Choroid plexus epithelial cell (primary cell): ENCODE data around the gene AMACR.

Experiments used
- DNase-seq: peaks from one replicate; pipeline ENCODE4 v3.0.0-alpha.2; 2010; ENCODE audit warnings: low read depth
- H3K4me3 ChIP-seq: 2 replicates; pipeline ENCODE4 v1.5.1; 2011; ENCODE audit warnings: low read depth, mild to moderate bottlenecking, control low read depth, low read length, moderate library complexity
- TF ChIP-seq, protein P1 (sequence below): conservative IDR thresholded peaks from 2 replicates; pipeline ENCODE4 v1.5.1; 2011; ENCODE audit warnings: low read depth, mild to moderate bottlenecking, control low read depth, inconsistent platforms, low read length, moderate library complexity

The AMACR gene

DNA sequence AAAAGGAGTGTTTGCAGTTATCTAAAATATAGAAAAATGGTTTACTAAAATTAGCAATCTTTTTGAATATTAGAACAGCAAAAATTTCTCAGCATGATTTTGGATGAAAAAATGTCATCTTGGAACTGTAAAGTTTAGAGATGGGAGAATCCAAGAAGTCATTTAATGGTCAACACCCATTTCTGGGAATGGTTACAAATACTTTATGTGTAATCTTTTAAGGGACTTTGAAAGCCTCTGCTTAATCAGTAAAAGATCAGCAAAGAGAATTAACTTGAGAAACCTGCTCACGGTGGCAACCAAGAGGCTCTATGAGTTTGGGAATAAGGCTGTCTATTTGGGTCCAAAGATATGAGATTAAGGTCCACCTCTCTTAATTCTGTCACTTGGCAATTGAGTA lies 22.2 kb upstream of the AMACR start:
- TF ChIP-seq, protein P1, sequence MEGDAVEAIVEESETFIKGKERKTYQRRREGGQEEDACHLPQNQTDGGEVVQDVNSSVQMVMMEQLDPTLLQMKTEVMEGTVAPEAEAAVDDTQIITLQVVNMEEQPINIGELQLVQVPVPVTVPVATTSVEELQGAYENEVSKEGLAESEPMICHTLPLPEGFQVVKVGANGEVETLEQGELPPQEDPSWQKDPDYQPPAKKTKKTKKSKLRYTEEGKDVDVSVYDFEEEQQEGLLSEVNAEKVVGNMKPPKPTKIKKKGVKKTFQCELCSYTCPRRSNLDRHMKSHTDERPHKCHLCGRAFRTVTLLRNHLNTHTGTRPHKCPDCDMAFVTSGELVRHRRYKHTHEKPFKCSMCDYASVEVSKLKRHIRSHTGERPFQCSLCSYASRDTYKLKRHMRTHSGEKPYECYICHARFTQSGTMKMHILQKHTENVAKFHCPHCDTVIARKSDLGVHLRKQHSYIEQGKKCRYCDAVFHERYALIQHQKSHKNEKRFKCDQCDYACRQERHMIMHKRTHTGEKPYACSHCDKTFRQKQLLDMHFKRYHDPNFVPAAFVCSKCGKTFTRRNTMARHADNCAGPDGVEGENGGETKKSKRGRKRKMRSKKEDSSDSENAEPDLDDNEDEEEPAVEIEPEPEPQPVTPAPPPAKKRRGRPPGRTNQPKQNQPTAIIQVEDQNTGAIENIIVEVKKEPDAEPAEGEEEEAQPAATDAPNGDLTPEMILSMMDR = no peak
- no peak overlapping the region for H3K4me3 ChIP-seq
- no peak for DNase-seq

DNA sequence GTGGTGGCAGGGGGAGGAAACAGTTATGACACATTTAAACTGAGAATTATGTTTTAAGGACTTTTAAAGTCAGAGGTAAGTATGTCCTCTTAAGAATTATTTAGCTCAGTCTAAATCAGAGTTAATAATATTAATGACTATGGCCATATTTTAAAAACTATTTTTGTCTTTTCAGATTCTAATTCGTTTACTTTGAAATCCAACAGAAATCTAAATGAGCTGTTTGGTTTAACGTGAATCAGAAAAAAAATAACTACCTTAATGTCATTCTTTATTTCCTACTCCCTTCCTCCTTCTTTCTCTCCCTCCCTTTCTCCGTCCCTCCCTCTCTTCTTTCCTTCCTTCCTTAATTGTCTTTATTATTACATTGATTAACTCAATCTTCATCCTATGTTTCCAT lies 20.5 kb upstream of the AMACR start:
- H3K4me3 ChIP-seq = no peak overlapping the region
- TF ChIP-seq, protein P1 = no peak
- no peak for DNase-seq

DNA sequence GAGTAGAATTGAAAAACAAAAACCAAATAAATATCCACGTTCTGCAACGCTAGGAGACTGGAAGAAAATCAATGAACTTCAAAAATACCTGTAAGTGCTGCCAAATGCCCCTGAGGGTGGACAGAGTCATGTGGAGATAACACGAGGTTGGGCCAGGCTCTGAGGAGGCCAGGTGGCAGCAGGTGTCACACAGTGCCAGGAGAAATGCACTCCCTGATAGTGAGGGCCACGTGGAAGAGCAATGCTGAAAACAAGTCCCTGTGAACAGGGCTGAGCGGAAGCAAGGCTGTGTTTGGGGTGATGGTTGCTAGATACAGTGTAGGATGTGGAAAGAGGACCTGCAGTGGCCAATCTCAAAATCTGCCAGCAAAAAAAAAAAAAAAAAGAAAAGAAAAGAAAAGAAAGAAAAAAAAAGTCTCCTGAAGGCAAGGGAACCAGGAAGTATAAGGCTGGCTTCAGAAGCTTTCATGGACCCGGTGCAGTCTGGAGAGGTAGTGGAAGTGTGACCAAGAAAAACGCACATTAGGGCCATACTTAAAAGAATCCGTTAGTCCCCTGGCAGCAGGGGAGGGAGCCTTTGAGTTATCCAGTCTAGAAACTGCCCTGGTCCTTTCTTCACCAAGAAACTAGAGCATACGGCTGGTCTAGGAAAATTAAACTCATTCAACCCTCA lies 18.4 kb upstream of the AMACR start:
- TF ChIP-seq, protein P1 = no peak
- DNase-seq = no peak
- no peak overlapping the region for H3K4me3 ChIP-seq

DNA sequence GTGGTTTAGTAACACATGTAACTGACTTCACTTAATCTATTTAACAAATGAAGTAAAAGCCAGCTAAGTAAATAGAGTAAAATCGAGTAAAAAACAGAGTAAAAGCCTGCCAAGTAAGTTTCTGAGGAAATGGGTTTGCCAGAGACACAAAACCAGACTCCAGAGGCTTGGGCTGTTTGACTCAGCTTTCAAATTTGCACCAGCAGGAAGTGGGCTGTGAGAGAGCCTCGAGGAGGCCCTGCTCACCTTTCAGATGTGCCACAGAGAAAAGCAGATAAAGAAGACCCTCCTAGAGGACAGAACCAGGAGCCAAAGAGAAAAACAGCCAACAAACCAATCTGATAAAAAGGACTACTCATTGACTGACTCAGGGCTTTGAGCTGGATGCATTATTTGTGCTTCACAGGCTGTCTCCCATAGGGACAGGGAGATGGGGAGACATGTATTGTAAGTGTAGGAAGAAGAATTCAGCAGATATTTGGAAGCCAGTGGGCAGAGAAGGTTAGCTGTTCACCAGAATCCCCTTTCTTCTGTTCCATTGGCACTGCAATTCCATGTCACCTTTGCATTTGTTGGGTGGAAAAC lies 14.4 kb upstream of the AMACR start:
- DNase-seq = peak; percentile 54
- H3K4me3 ChIP-seq = no peak overlapping the region
- TF ChIP-seq, protein P1 = no peak

DNA sequence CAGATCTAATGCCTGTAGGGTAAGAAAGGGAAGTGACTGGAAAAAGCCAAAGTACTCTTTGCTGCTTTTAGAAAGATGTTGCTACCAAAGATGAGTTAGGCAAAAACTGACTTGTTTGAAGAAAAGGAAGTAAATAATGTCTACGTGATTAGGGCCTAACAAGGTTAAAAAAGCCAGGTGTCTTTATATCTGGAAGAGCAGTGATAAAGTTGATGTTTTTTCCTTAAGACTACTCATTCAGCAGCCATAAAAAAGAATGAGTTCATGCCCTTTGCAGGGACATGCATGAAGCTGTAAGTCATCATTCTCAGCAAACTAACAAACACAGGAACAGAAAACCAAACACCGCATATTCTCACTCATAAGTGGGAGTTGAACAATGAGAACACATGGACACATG lies 13.5 kb upstream of the AMACR start:
- no peak for DNase-seq
- TF ChIP-seq, protein P1 = no peak
- no peak overlapping the region for H3K4me3 ChIP-seq

DNA sequence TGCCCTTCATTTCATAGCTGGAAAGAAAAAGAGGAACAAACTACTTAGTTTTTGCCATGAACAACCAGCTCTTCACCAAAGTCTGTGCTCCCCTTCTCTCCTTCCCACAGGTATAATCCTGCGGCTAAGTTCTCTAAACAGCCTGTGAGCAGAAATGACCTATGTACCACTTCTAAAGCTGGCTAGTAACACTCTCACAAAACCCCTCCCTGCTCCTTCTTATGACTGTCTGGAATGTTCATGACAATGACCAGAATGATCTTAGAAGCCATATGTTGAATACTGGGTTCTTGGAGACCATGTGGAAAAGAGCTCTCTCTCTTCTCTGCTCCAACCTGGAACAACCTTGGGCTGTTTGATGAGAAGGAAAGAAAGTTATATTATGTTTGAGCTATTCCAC lies 12.9 kb upstream of the AMACR start:
- no peak for DNase-seq
- no peak overlapping the region for H3K4me3 ChIP-seq
- TF ChIP-seq, protein P1 = no peak

DNA sequence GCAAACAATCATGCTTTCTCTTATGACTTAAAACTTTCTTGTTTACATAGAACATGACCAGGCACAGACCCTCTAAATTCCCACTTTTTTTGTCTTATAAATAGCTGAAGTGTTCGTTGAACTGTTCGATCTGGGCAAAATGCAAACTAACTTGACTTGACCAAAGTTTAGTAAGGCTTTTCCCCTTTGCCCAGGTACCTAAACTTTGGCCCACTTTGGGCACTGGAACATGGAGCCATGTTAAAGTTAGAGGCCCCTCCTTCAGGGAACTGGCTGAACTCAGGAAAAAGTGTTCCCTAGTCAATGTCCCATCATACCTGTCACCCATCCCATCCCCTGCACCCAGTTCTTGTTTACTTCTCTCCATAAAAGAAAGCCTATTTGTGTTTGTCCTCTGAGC lies 9.4 kb upstream of the AMACR start:
- TF ChIP-seq, protein P1 = no peak
- no peak for DNase-seq
- H3K4me3 ChIP-seq = no peak overlapping the region
